Spleen (tissue), 7 donors: ENCODE measurements around the gene TTI1.

ENCODE experiments used
- POLR2A ChIP-seq, 3 donors: fragments of 450-650 bp; IDR thresholded peaks; one replicate each; pipeline ENCODE4 v1.5.1; 2017; ENCODE audit warnings: antibody characterized with exemption in 3 of 3, mild to moderate bottlenecking in 1 of 3
- TF ChIP-seq, protein P1 (sequence below), 11 experiments: fragments of 200-600 bp in 7 of 11; fragments of 450-650 bp in 4 of 11; sonication (generic) in 4 of 11; IDR thresholded peaks in 8 of 11; conservative IDR thresholded peaks in 3 of 11; 1 replicate in 7 of 11; 2 replicates in 4 of 11; pipeline versions ENCODE4 v1.4.0 to v1.8.0; 2016 to 2021; ENCODE audit warnings: antibody characterized with exemption in 11 of 11, inconsistent platforms in 4 of 11, mild to moderate bottlenecking in 1 of 11
- donor health status: DM: no; HTN: no; CAD: no; lungs with moderate emphysema.
- donor health status: DM: no; HTN: no; CAD: no.
- donor health status: DM: no; HTN: no; CAD: no.

GRCh38 chr20:38021087-38021772 lies 12.0 kb downstream of the TTI1 start:
- TF ChIP-seq, protein P1, sequence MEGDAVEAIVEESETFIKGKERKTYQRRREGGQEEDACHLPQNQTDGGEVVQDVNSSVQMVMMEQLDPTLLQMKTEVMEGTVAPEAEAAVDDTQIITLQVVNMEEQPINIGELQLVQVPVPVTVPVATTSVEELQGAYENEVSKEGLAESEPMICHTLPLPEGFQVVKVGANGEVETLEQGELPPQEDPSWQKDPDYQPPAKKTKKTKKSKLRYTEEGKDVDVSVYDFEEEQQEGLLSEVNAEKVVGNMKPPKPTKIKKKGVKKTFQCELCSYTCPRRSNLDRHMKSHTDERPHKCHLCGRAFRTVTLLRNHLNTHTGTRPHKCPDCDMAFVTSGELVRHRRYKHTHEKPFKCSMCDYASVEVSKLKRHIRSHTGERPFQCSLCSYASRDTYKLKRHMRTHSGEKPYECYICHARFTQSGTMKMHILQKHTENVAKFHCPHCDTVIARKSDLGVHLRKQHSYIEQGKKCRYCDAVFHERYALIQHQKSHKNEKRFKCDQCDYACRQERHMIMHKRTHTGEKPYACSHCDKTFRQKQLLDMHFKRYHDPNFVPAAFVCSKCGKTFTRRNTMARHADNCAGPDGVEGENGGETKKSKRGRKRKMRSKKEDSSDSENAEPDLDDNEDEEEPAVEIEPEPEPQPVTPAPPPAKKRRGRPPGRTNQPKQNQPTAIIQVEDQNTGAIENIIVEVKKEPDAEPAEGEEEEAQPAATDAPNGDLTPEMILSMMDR (IDR thresholded peaks at IDR 0.05 in 8 of 11, conservative IDR thresholded peaks at IDR 0.05 in 3 of 11): no peak
- no peak for TF ChIP-seq POLR2A (IDR thresholded peaks at IDR 0.05)
